ENCODE measurements around the gene DDIAS. TPM values are rescaled to one million over a fixed set of nuclear protein-coding genes. Genes with fewer than 3 reads are reported as not detected.
"Not testable (repeated sequence)": the region's sequence is repeated elsewhere in the genome, so short reads cannot be mapped to it uniquely, and the experiment has no call there.

DDIAS gene
- total RNA-seq, 2 experiments from 2014 or later, result 16.8 to 19.4 TPM

- H3K9me3 Mint-ChIP-seq, result no peaks in the 10 kb centered on the region
Measured at GRCh38 chr11:82906236-82906635, 4.7 kb downstream of the DDIAS start.

DNA sequence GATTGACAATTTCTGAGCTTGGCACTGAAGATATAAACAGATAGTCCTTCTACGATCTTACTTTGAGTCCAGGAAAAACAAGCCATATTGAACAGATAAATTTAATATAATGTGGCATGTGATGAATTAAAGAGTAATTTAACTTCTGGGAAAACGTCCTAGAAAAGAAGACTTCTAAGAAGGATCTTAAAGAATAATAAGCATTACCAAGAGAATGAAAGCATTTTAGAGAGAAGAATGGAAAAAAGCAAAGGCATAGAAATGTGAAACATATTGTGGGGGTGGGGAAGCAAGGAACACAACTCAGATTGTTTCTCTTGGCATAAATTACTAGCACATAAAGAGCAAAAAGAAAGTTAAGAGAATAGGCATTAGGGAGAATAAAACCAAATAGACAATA is 5.4 kb downstream of the DDIAS start:
- no peak for DNase-seq
- Mint-ChIP-seq H3K27me3 (no peaks in the 10 kb centered on the region), H3K27ac (no peak overlapping the region), H3K36me3 (peaks cover 9% of the 10 kb centered on the region), H3K9me3 (peaks cover 6% of the 10 kb centered on the region), H3K4me3 (no peak overlapping the region), H3K4me1 (ENCODE audit: low read depth) (peaks cover 38% of the 10 kb centered on the region)
- CTCF ChIA-PET, result interaction anchor here (0.8 to 2.1 kb wide), 6 partner anchors 10 to 344 kb away, joined by 3 to 7 read pairs (median 4); partner anchors contain the start of gene PCF11
- intact Hi-C loops (cut with micrococcal nuclease), result loop anchor here (1.0 kb wide), 2 partner anchors 249 to 343 kb away; no protein-coding TSS in a partner anchor
- POLR2A ChIA-PET, result no interaction called here

More at GRCh38 chr11:82906236-82906635, 4.7 kb downstream of the DDIAS start:
- POLR2A ChIA-PET, result no interaction called here
- H3K4me3 Mint-ChIP-seq, result no peak overlapping the region
- no peaks in the 10 kb centered on the region for H3K27me3 Mint-ChIP-seq
- CTCF ChIA-PET, result interaction anchor here (0.8 to 7.5 kb wide), 8 partner anchors 10 to 345 kb away, joined by 3 to 51 read pairs (median 4); partner anchors contain the start of gene PCF11
- H3K4me1 Mint-ChIP-seq (ENCODE audit: low read depth), result peaks cover 38% of the 10 kb centered on the region
- intact Hi-C loops (cut with micrococcal nuclease), result loop anchor here (1.0 kb wide), 2 partner anchors 250 to 344 kb away; no protein-coding TSS in a partner anchor
- peaks cover 2% of the 10 kb centered on the region for H3K36me3 Mint-ChIP-seq
- H3K27ac Mint-ChIP-seq, result no peak overlapping the region
- no peak for DNase-seq

DNA sequence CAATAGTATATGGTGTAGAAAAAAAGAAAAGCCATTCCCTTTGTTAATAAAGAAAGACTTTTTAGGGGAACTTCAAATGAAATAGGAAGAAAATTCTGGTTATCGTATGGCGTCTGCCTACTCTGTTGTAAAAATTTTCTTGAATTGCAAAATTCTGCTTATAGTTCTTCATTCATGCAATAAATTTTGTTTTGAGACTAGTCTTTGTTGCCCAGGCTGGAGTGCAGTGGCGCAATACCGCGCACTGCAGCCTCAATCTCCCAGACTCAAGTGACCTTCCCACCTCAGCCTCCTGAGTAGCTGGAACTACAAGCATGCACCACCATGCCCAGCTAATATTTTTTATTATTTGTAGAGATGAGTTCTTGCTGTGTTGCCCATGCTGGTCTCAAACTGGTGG is 5.8 kb downstream of the DDIAS start:
- intact Hi-C loops (cut with micrococcal nuclease), result no loop called here
- ChIA-PET POLR2A (no interaction called here), CTCF (interaction anchor here (0.8 to 2.1 kb wide), 9 partner anchors 9 to 344 kb away, joined by 3 to 7 read pairs (median 4); partner anchors contain the start of gene PCF11)
- Mint-ChIP-seq H3K4me1 (ENCODE audit: low read depth) (peaks cover 34% of the 10 kb centered on the region), H3K36me3 (peaks cover 10% of the 10 kb centered on the region), H3K27ac (no peak overlapping the region), H3K9me3 (peaks cover 7% of the 10 kb centered on the region), H3K4me3 (no peak overlapping the region), H3K27me3 (no peaks in the 10 kb centered on the region)
- no peak for DNase-seq

DNA sequence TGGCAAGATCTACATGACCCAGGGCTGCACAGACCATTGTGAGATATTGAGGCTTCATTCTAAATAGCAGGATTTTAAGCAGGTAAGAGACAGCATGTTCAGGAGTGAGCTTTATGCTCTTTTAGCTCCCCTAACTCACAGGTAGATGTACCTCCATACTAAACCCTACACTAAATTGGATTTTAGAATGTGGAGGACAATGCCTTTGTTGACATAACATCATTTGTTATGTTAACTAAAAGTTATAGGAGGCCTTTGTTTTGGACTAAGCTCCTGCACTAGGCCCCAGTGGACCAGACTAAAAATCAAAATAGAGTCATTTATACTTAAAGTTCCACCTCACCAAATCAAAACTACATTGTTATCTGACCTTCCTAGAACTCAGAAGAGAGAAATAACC is 6.8 kb downstream of the DDIAS start:
- Mint-ChIP-seq H3K4me1 (ENCODE audit: low read depth) (peaks cover 24% of the 10 kb centered on the region), H3K4me3 (no peak overlapping the region), H3K9me3 (peaks cover 7% of the 10 kb centered on the region), H3K27ac (no peak overlapping the region), H3K27me3 (no peaks in the 10 kb centered on the region), H3K36me3 (peaks cover 13% of the 10 kb centered on the region)
- CTCF ChIA-PET, result interaction anchor here (1.3 to 2.1 kb wide), 4 partner anchors 41 to 343 kb away, joined by 3 to 7 read pairs (median 4); no protein-coding TSS in a partner anchor
- DNase-seq, result no peak
- intact Hi-C loops (cut with micrococcal nuclease), result no loop called here
- POLR2A ChIA-PET, result no interaction called here

DNA sequence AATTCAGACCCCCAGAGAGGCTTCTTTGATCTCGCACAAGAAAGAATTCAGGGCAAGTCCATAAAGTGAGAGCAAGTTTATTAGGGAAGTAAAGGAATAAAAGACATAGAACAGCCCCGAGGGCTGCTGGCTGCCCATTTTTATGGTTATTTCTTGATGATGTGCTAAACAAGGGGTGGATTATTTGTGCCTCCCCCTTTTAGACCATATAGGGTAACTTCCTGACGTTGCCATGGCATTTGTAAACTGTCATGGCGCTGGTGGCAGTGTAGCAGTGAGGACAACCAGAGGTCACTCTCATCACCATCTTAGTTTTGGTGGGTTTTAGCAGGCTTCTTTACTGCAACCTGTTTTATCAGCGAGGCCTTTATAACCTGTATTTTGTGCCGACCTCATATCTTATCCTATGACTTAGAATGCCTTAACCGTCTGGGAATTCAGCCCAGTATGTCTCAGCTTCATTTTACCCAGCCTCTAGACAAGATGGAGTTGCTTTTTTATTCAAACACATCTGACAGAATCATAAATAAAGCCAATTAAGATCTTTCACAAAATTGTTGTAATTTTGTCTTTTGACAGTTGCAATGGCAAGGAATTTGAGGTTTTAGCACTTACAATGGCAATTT is 7.6 kb downstream of the DDIAS start:
- Mint-ChIP-seq H3K4me3 (no peak overlapping the region), H3K27ac (no peak overlapping the region), H3K36me3 (peaks cover 16% of the 10 kb centered on the region), H3K4me1 (ENCODE audit: low read depth) (peaks cover 16% of the 10 kb centered on the region), H3K9me3 (peaks cover 7% of the 10 kb centered on the region), H3K27me3 (no peaks in the 10 kb centered on the region)
- POLR2A ChIA-PET, result no interaction called here
- CTCF ChIA-PET, result interaction anchor here (1.5 to 1.9 kb wide), 2 partner anchors 42 to 342 kb away, joined by 3 to 5 read pairs; no protein-coding TSS in a partner anchor
- intact Hi-C loops (cut with micrococcal nuclease), result no loop called here
- no peak for DNase-seq

- Mint-ChIP-seq H3K4me1 (ENCODE audit: low read depth) (peaks cover 32% of the 10 kb centered on the region), H3K4me3 (peak overlapping the region; percentile 6), H3K27ac (peak overlapping the region; percentile 40), H3K36me3 (peaks cover 66% of the 10 kb centered on the region)
- POLR2A ChIA-PET, H3K9me3 Mint-ChIP-seq, CTCF ChIA-PET, H3K27me3 Mint-ChIP-seq, DNase-seq: not testable (repeated sequence)
- intact Hi-C loops (cut with micrococcal nuclease), result loop anchor here (1.0 kb wide), 1 partner anchor 18 kb away; the partner anchor contains the start of gene DDIAS
Measured at GRCh38 chr11:82919786-82920185, 18.2 kb downstream of the DDIAS start.

DNA sequence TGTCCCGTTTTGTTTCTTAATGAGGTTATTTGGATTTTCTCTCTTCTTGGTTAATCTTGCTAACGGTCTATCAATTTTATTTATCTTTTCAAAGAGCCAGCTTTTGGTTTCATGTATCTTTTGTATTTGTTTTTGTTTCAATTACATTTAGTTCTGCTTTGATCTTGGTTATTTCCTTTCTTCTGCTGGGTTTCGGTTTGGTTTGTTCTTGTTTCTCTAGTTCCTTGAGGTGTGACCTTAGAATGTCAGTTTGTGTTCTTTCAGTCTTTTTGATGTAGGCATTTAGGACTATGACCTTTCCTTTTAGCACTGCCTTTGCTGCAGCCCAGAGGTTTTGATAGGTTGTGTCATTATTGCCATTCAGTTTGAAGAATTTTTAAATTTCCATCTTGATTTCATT is 18.7 kb downstream of the DDIAS start:
- CTCF ChIA-PET, H3K9me3 Mint-ChIP-seq, DNase-seq, POLR2A ChIA-PET, H3K27me3 Mint-ChIP-seq: not testable (repeated sequence)
- Mint-ChIP-seq H3K4me3 (peak overlapping the region; percentile 6), H3K27ac (peak overlapping the region; percentile 40), H3K4me1 (ENCODE audit: low read depth) (peaks cover 32% of the 10 kb centered on the region), H3K36me3 (peaks cover 64% of the 10 kb centered on the region)
- intact Hi-C loops (cut with micrococcal nuclease), result loop anchor here (1.0 kb wide), 1 partner anchor 19 kb away; the partner anchor contains the start of gene DDIAS

GRCh38 chr11:82922396-82923173 is 21.0 kb downstream of the DDIAS start:
- POLR2A ChIA-PET; CTCF ChIA-PET; intact Hi-C loops (cut with micrococcal nuclease); DNase-seq; H3K27ac Mint-ChIP-seq; H3K27me3 Mint-ChIP-seq; H3K4me3 Mint-ChIP-seq; H3K9me3 Mint-ChIP-seq: not testable (repeated sequence)
- H3K36me3 Mint-ChIP-seq, result peaks cover 46% of the 10 kb centered on the region
- H3K4me1 Mint-ChIP-seq (ENCODE audit: low read depth), result peaks cover 38% of the 10 kb centered on the region

DNA sequence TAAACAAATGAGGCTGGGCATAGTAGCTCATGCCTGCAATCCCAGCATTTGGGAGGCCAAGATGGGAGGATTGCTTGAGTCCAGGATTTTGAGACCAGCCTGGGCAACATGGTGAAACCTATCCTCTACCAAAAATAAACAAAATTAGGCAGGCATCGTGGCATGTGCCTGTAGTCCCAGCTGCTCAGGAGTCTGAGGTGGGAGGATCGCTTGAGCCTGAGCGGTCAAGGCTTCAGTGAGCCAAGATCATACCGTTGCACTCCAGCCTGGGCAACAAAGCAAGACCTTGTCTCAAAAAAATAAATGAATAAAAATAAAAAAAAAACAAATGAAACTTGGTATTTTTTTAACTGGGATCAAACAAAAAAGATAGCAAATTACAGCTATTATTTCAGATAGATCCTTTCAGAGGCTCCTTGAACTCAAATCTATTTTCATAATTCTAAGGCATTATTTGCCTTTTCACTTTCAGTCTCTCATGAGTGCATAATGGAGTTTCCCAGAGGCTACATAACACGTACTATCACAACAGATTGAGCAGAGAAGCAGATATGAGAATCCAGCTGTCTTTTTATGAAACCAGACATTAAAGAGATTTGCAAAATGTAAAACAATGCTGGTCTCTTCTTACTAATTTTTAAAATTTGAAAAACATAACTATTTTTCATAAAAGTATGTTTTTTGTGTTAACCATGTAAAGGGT is 23.1 kb downstream of the DDIAS start:
- no peaks in the 10 kb centered on the region for H3K27me3 Mint-ChIP-seq
- H3K36me3 Mint-ChIP-seq, result peaks cover 33% of the 10 kb centered on the region
- H3K4me1 Mint-ChIP-seq (ENCODE audit: low read depth), result peaks cover 29% of the 10 kb centered on the region
- intact Hi-C loops (cut with micrococcal nuclease), result loop anchor here (5.0 kb wide), 1 partner anchor 148 kb away; the partner anchor contains the start of gene RAB30
- no peak overlapping the region for H3K27ac Mint-ChIP-seq
- ChIA-PET CTCF (interaction anchor here (1.0 to 3.9 kb wide), 4 partner anchors 10 to 799 kb away, joined by 3 to 14 read pairs (median 6); no protein-coding TSS in a partner anchor), POLR2A (no interaction called here)
- no peaks in the 10 kb centered on the region for H3K9me3 Mint-ChIP-seq
- H3K4me3 Mint-ChIP-seq, result no peak overlapping the region
- DNase-seq, result no peak

GRCh38 chr11:82927264-82927880 is 25.8 kb downstream of the DDIAS start:
- no peaks in the 10 kb centered on the region for H3K27me3 Mint-ChIP-seq
- no peaks in the 10 kb centered on the region for H3K9me3 Mint-ChIP-seq
- POLR2A ChIA-PET, result no interaction called here
- no peak overlapping the region for H3K4me3 Mint-ChIP-seq
- peaks cover 14% of the 10 kb centered on the region for H3K4me1 Mint-ChIP-seq (ENCODE audit: low read depth)
- no peak for DNase-seq
- intact Hi-C loops (cut with micrococcal nuclease), result loop anchor here (1.0 to 5.0 kb wide), 4 partner anchors 33 to 145 kb away; partner anchors contain the start of gene RAB30
- no peak overlapping the region for H3K27ac Mint-ChIP-seq
- peaks cover 34% of the 10 kb centered on the region for H3K36me3 Mint-ChIP-seq
- CTCF ChIA-PET, result interaction anchor here (0.5 to 3.9 kb wide), 21 partner anchors 10 to 323 kb away, joined by 3 to 14 read pairs (median 4); partner anchors contain the start of gene DDIAS

GRCh38 chr11:82929121-82929520 is 27.6 kb downstream of the DDIAS start:
- intact Hi-C loops (cut with micrococcal nuclease), result loop anchor here (5.0 kb wide), 1 partner anchor 143 kb away; the partner anchor contains the start of gene RAB30
- Mint-ChIP-seq H3K4me1 (ENCODE audit: low read depth) (peaks cover 18% of the 10 kb centered on the region), H3K27ac (no peak overlapping the region), H3K4me3 (no peak overlapping the region), H3K27me3 (no peaks in the 10 kb centered on the region), H3K36me3 (peaks cover 39% of the 10 kb centered on the region), H3K9me3 (no peaks in the 10 kb centered on the region)
- DNase-seq, result no peak
- ChIA-PET POLR2A (interaction anchor here (1.0 kb wide), 1 partner anchor 147 kb away, joined by 3 read pairs; no protein-coding TSS in a partner anchor), CTCF (interaction anchor here (1.3 to 1.6 kb wide), 2 partner anchors 12 to 61 kb away, joined by 3 to 11 read pairs; no protein-coding TSS in a partner anchor)

Data from activated CD4-positive, alpha-beta memory T cell treated with anti-CD3 and anti-CD28 coated beads for 36 hours (primary cell).